ENCODE data around the gene BMPR1B. TPM values are rescaled to one million over a fixed set of nuclear protein-coding genes. Genes with fewer than 3 reads are reported as not detected.

BMPR1B gene
- total and polyA plus RNA-seq, 2 donors (not counting 1 experiment from before 2014, with no cell fraction given), result not detected

- Histone ChIP-seq H3K4me1 (ENCODE audit: control insufficient read depth in 2 of 2, insufficient read depth in 2 of 2, low read length in 2 of 2) (no peaks in the 10 kb centered on the region), H3K27me3 (replicated peaks in 1 of 4; ENCODE audit: control extremely low read depth in 1 of 4, control insufficient read depth in 3 of 4, insufficient read depth in 4 of 4, low read length in 3 of 4) (no peaks in the 10 kb centered on the region), H3K9ac (ENCODE audit: low read length) (no peak overlapping the region), H4K20me1 (ENCODE audit: control insufficient read depth, insufficient read depth, low read length, poor library complexity, severe bottlenecking) (no peaks in the 10 kb centered on the region), H3K36me3 (replicated peaks in 1 of 2; ENCODE audit: control extremely low read depth in 1 of 2, control insufficient read depth in 1 of 2, extremely low read depth in 1 of 2, insufficient read depth in 2 of 2, low read length in 1 of 2) (no peaks in the 10 kb centered on the region), H3K4me2 (replicated peaks; ENCODE audit: low read depth, low read length, poor library complexity, severe bottlenecking) (no peak overlapping the region), H3K9me3 (ENCODE audit: control extremely low read depth in 1 of 3, control insufficient read depth in 2 of 3, insufficient read depth in 1 of 3, low read length in 2 of 3) (no peaks in the 10 kb centered on the region), H3K4me3 (ENCODE audit: control extremely low read depth in 1 of 5, extremely low read depth in 1 of 5, insufficient read depth in 1 of 5, low read depth in 2 of 5, low read length in 4 of 5) (no peak overlapping the region), H3K27ac (ENCODE audit: low read length in 2 of 2) (no peak overlapping the region), H3K79me2 (ENCODE audit: control insufficient read depth, insufficient read depth, low read length) (no peaks in the 10 kb centered on the region), H2AFZ (ENCODE audit: insufficient read depth, low read depth, low read length, poor library complexity, severe bottlenecking) (no peak overlapping the region)
- Mint-ChIP-seq H3K27me3 (no peaks in the 10 kb centered on the region), H3K9me3 (ENCODE audit: insufficient read depth) (no peaks in the 10 kb centered on the region), H3K4me3 (no peak overlapping the region), H3K27ac (no peak overlapping the region), H3K4me1 (no peaks in the 10 kb centered on the region)
- intact Hi-C loops (cut with micrococcal nuclease), result no loop called here
- DNase-seq (no peak), ATAC-seq (ENCODE audit: low read depth) (no peak)
- TF ChIP-seq EZH2 (IDR thresholded peaks at IDR 0.05; ENCODE audit: borderline replicate concordance, insufficient read depth, low read depth, low read length, poor library complexity, severe bottlenecking), result no peak
- POLR2A ChIA-PET, result no interaction called here
- CTCF ChIA-PET, result no interaction called here
These were observed 174.6 kb downstream of the BMPR1B start for GRCh38 chr4:94932366-94932765.

- H2AFZ ChIP-seq (ENCODE audit: insufficient read depth, low read depth, low read length, poor library complexity, severe bottlenecking), result no peak overlapping the region
- 100% methylated on average over 1 of the region's 4 CpGs for whole genome bisulfite sequencing (ENCODE audit: insufficient coverage)
- Mint-ChIP-seq H3K9me3 (ENCODE audit: insufficient read depth) (no peaks in the 10 kb centered on the region), H3K27ac (no peak overlapping the region), H3K4me3 (no peak overlapping the region), H3K27me3 (no peaks in the 10 kb centered on the region), H3K4me1 (no peaks in the 10 kb centered on the region)
- no peak overlapping the region for H3K4me3 ChIP-seq (ENCODE audit: control extremely low read depth in 1 of 5, extremely low read depth in 1 of 5, insufficient read depth in 1 of 5, low read depth in 2 of 5, low read length in 4 of 5)
- H3K4me1 ChIP-seq (ENCODE audit: control insufficient read depth in 2 of 2, insufficient read depth in 2 of 2, low read length in 2 of 2), result no peaks in the 10 kb centered on the region
- no peak overlapping the region for H3K9ac ChIP-seq (ENCODE audit: low read length)
- no peaks in the 10 kb centered on the region for H3K9me3 ChIP-seq (ENCODE audit: control extremely low read depth in 1 of 3, control insufficient read depth in 2 of 3, insufficient read depth in 1 of 3, low read length in 2 of 3)
- no peak for TF ChIP-seq CTCF (IDR thresholded peaks at IDR 0.05)
- no peak for TF ChIP-seq EZH2 (IDR thresholded peaks at IDR 0.05; ENCODE audit: borderline replicate concordance, insufficient read depth, low read depth, low read length, poor library complexity, severe bottlenecking)
- ChIA-PET POLR2A (no interaction called here), CTCF (no interaction called here)
- H3K36me3 ChIP-seq (replicated peaks in 1 of 2; ENCODE audit: control extremely low read depth in 1 of 2, control insufficient read depth in 1 of 2, extremely low read depth in 1 of 2, insufficient read depth in 2 of 2, low read length in 1 of 2), result no peaks in the 10 kb centered on the region
- H3K27ac ChIP-seq (ENCODE audit: low read length in 2 of 2), result no peak overlapping the region
- no peak overlapping the region for H3K4me2 ChIP-seq (replicated peaks; ENCODE audit: low read depth, low read length, poor library complexity, severe bottlenecking)
- H3K79me2 ChIP-seq (ENCODE audit: control insufficient read depth, insufficient read depth, low read length), result no peaks in the 10 kb centered on the region
- ATAC-seq (ENCODE audit: low read depth) (no peak), DNase-seq (no peak)
- no peaks in the 10 kb centered on the region for H3K27me3 ChIP-seq (replicated peaks in 1 of 4; ENCODE audit: control extremely low read depth in 1 of 4, control insufficient read depth in 3 of 4, insufficient read depth in 4 of 4, low read length in 3 of 4)
- no peaks in the 10 kb centered on the region for H4K20me1 ChIP-seq (ENCODE audit: control insufficient read depth, insufficient read depth, low read length, poor library complexity, severe bottlenecking)
- intact Hi-C loops (cut with micrococcal nuclease), result no loop called here
These were observed 176.0 kb downstream of the BMPR1B start for GRCh38 chr4:94933799-94934198.
